H9 (cell line): ENCODE results near the gene STIMATE. TPM values are rescaled to one million over a fixed set of nuclear protein-coding genes. Genes with fewer than 3 reads are reported as not detected.

Source experiments
- DNase-seq: peaks from one replicate; pipeline ENCODE4 v3.0.0-alpha.2; 2017
- H2AFZ ChIP-seq: one replicate; pipeline ENCODE4 v1.6.1; 2013; ENCODE audit warnings: mild to moderate bottlenecking, low read length, control low read depth, moderate library complexity
- H2AK5ac ChIP-seq: 2 replicates; pipeline ENCODE4 v1.6.1; 2013; ENCODE audit warnings: low read length, control low read depth, mixed read lengths; ENCODE audit not compliant: insufficient read length
- H2BK120ac ChIP-seq: one replicate; pipeline ENCODE4 v1.6.1; 2013; ENCODE audit warnings: low read depth, mild to moderate bottlenecking, low read length, control low read depth, inconsistent platforms; ENCODE audit not compliant: poor library complexity, severe bottlenecking
- H2BK12ac ChIP-seq: 2 replicates; pipeline ENCODE4 v1.6.1; 2013; ENCODE audit warnings: low read length, control low read depth, mixed read lengths, low read depth; ENCODE audit not compliant: insufficient read length
- H2BK15ac ChIP-seq: 2 replicates; pipeline ENCODE4 v1.6.1; 2013; ENCODE audit warnings: low read depth, low read length, control low read depth
- H2BK20ac ChIP-seq: one replicate; pipeline ENCODE4 v1.6.1; 2013; ENCODE audit warnings: low read depth, mild to moderate bottlenecking, low read length, control low read depth, inconsistent platforms; ENCODE audit not compliant: poor library complexity, severe bottlenecking
- H2BK5ac ChIP-seq: 2 replicates; pipeline ENCODE4 v1.6.1; 2013; ENCODE audit warnings: low read length, control low read depth, mixed read lengths; ENCODE audit not compliant: insufficient read length
- H3K14ac ChIP-seq: 2 replicates; pipeline ENCODE4 v1.6.1; 2013; ENCODE audit warnings: low read length, control low read depth; ENCODE audit not compliant: insufficient read depth
- H3K18ac ChIP-seq: 2 replicates; pipeline ENCODE4 v1.6.1; 2013; ENCODE audit warnings: low read depth, mild to moderate bottlenecking, mixed read lengths, low read length, control low read depth; ENCODE audit not compliant: insufficient read length
- H3K23ac ChIP-seq: 2 replicates; pipeline ENCODE4 v1.6.1; 2013; ENCODE audit warnings: low read length, control low read depth, mixed read lengths, low read depth; ENCODE audit not compliant: insufficient read length
- H3K23me2 ChIP-seq: 2 replicates; pipeline ENCODE4 v1.6.1; 2013; ENCODE audit warnings: low read depth, mild to moderate bottlenecking, mixed read lengths, low read length, control low read depth; ENCODE audit not compliant: insufficient read length, poor library complexity, severe bottlenecking
- H3K27ac ChIP-seq: 2 replicates; pipeline ENCODE4 v1.5.1; 2013; ENCODE audit warnings: low read length, control low read depth, mixed read lengths, low read depth; ENCODE audit not compliant: insufficient read length
- H3K27me3 ChIP-seq: 2 replicates; pipeline ENCODE4 v1.6.1; 2013; ENCODE audit warnings: low read length, control low read depth, inconsistent platforms; ENCODE audit not compliant: insufficient read depth
- H3K4ac ChIP-seq: 2 replicates; pipeline ENCODE4 v1.6.1; 2013; ENCODE audit warnings: low read depth, mild to moderate bottlenecking, control low read depth, inconsistent platforms, low read length, moderate library complexity
- H3K4me1 ChIP-seq: 2 replicates; pipeline ENCODE4 v1.6.1; 2013; ENCODE audit warnings: low read length, control low read depth, inconsistent platforms; ENCODE audit not compliant: insufficient read depth
- H3K4me2 ChIP-seq: 2 replicates; pipeline ENCODE4 v1.6.1; 2013; ENCODE audit warnings: low read length, control low read depth, mixed read lengths; ENCODE audit not compliant: insufficient read length, insufficient read depth
- H3K56ac ChIP-seq: 2 replicates; pipeline ENCODE4 v1.6.1; 2013; ENCODE audit warnings: low read depth, mild to moderate bottlenecking, mixed read lengths, low read length, control low read depth; ENCODE audit not compliant: insufficient read length
- H3K79me1 ChIP-seq: 2 replicates; pipeline ENCODE4 v1.6.1; 2013; ENCODE audit warnings: low read depth, mild to moderate bottlenecking, moderate library complexity, low read length, control low read depth, inconsistent platforms; ENCODE audit not compliant: insufficient read depth, poor library complexity, severe bottlenecking
- H3K79me2 ChIP-seq: 2 replicates; pipeline ENCODE4 v1.6.1; 2013; ENCODE audit warnings: low read length, control low read depth, inconsistent platforms; ENCODE audit not compliant: insufficient read depth
- H3K9ac ChIP-seq: 2 replicates; pipeline ENCODE4 v1.6.1; 2013; ENCODE audit warnings: low read length, control low read depth, mixed read lengths; ENCODE audit not compliant: insufficient read length; ENCODE audit errors: extremely low read depth
- H3K9me3 ChIP-seq: one replicate; pipeline ENCODE4 v1.6.1; 2013; ENCODE audit warnings: low read depth, low read length, inconsistent platforms; ENCODE audit not compliant: control insufficient read depth
- H3T11ph ChIP-seq: one replicate; pipeline ENCODE4 v1.6.1; 2013; ENCODE audit warnings: mild to moderate bottlenecking, low read length, control low read depth, inconsistent platforms
- H4K20me1 ChIP-seq: one replicate; pipeline ENCODE4 v1.6.1; 2013; ENCODE audit not compliant: control insufficient read depth, insufficient read length, insufficient read depth
- H4K5ac ChIP-seq: 2 replicates; pipeline ENCODE4 v1.6.1; 2013; ENCODE audit warnings: low read depth, mild to moderate bottlenecking, mixed read lengths, low read length, control low read depth; ENCODE audit not compliant: insufficient read length
- H4K8ac ChIP-seq: replicated peaks from 2 replicates; pipeline ENCODE4 v1.6.1; 2013; ENCODE audit warnings: low read length, control low read depth, mixed read lengths, low read depth; ENCODE audit not compliant: insufficient read length
- H4K91ac ChIP-seq: 2 replicates; pipeline ENCODE4 v1.6.1; 2013; ENCODE audit warnings: low read depth, mild to moderate bottlenecking, moderate library complexity, mixed read lengths, low read length, control low read depth; ENCODE audit not compliant: insufficient read length
- H3K27ac Mint-ChIP-seq, 3 experiments: 2 replicates in 2 of 3; 3 replicates in 1 of 3; pipeline ENCODE4 v1.8.0; 2020 to 2021; ENCODE audit warnings: mixed read lengths in 3 of 3, mild to moderate bottlenecking in 1 of 3, moderate library complexity in 1 of 3
- H3K27me3 Mint-ChIP-seq: 2 replicates; pipeline ENCODE4 v1.8.0; 2021; ENCODE audit warnings: low read depth, mild to moderate bottlenecking, moderate library complexity, mixed read lengths
- H3K36me3 Mint-ChIP-seq, 3 experiments: 2 replicates in 2 of 3; 3 replicates in 1 of 3; pipeline ENCODE4 v1.8.0; 2020 to 2021; ENCODE audit warnings: low read depth in 3 of 3, mixed read lengths in 3 of 3; ENCODE audit not compliant: insufficient read depth in 1 of 3
- H3K4me1 Mint-ChIP-seq, 2 experiments: 2 replicates each; pipeline ENCODE4 v1.8.0; 2020; ENCODE audit warnings: mixed read lengths in 2 of 2
- H3K4me3 Mint-ChIP-seq, 2 experiments: 2 replicates in 1 of 2; 3 replicates in 1 of 2; pipeline ENCODE4 v1.8.0; 2020 to 2021; ENCODE audit warnings: mild to moderate bottlenecking in 2 of 2, mixed read lengths in 2 of 2, moderate library complexity in 1 of 2
- H3K9me3 Mint-ChIP-seq, 2 experiments: 2 replicates in 1 of 2; 3 replicates in 1 of 2; pipeline ENCODE4 v1.8.0; 2020; ENCODE audit warnings: mild to moderate bottlenecking in 2 of 2, mixed read lengths in 2 of 2, moderate library complexity in 1 of 2
- CTCF ChIP-seq: fragments of 200-600 bp; sonication (generic); conservative IDR thresholded peaks from 3 replicates; pipeline ENCODE4 v1.8.0; 2021; ENCODE audit warnings: antibody characterized with exemption, mild to moderate bottlenecking
- WGBS: extraction: QIAGEN DNeasy Blood & Tissue Kit; methylation state at CpG from one replicate; pipeline ENCODE4 v1.1.7; 2013; ENCODE audit warnings: missing lambda C conversion rate, low lambda C conversion rate, mixed read lengths; ENCODE audit not compliant: insufficient read length; ENCODE audit errors: extremely low coverage; 5-methylcytosine and 5-hydroxymethylcytosine counted together
- total RNA-seq: library from RNA; stranded (reverse); gene quantifications from 2 replicates; pipeline ENCODE4 v1.2.1, GENCODE V29; 2021

STIMATE gene
- total RNA-seq, 1 experiment from 2014 or later: 25.6 TPM

GRCh38 chr3:52813810-52814209, 83.5 kb downstream of the STIMATE start:
- no peaks in the 10 kb centered on the region for H3K79me1 ChIP-seq
- Mint-ChIP-seq H3K36me3 (no peaks in the 10 kb centered on the region; a peak in 1 of 7 replicates), H3K9me3 (no peaks in the 10 kb centered on the region), H3K27ac (no peak overlapping the region), H3K4me1 (no peaks in the 10 kb centered on the region), H3K27me3 (peaks cover 10% of the 10 kb centered on the region), H3K4me3 (no peak overlapping the region)
- no peaks in the 10 kb centered on the region for H3K27me3 ChIP-seq
- no peak overlapping the region for H2AK5ac ChIP-seq
- H3K56ac ChIP-seq: no peak overlapping the region
- no peaks in the 10 kb centered on the region for H3K79me2 ChIP-seq
- no peak overlapping the region for H4K8ac ChIP-seq
- no peak overlapping the region for H4K91ac ChIP-seq
- no peak overlapping the region for H2BK120ac ChIP-seq
- no peaks in the 10 kb centered on the region for H3K4me1 ChIP-seq
- no peak overlapping the region for H2BK5ac ChIP-seq
- no peak overlapping the region for H2BK15ac ChIP-seq
- no peak overlapping the region for H3K14ac ChIP-seq
- no peak for TF ChIP-seq CTCF
- H2AFZ ChIP-seq: no peak overlapping the region
- no CpG with 5 or more reads among the region's 8 CpGs for WGBS
- no peaks in the 10 kb centered on the region for H3K23me2 ChIP-seq
- no peak for DNase-seq
- H4K5ac ChIP-seq: no peak overlapping the region
- no peak overlapping the region for H3K9ac ChIP-seq
- no peak overlapping the region for H3K23ac ChIP-seq
- no peaks in the 10 kb centered on the region for H4K20me1 ChIP-seq
- H2BK12ac ChIP-seq: no peak overlapping the region
- no peak overlapping the region for H3K18ac ChIP-seq
- H3K9me3 ChIP-seq: no peaks in the 10 kb centered on the region
- H3K4ac ChIP-seq: no peak overlapping the region
- no peak overlapping the region for H3K27ac ChIP-seq
- H2BK20ac ChIP-seq: no peak overlapping the region
- no peak overlapping the region for H3K4me2 ChIP-seq
- no peak overlapping the region for H3T11ph ChIP-seq
